ENCODE data around the gene UGT1A5. TPM values are rescaled to one million over a fixed set of nuclear protein-coding genes. Genes with fewer than 3 reads are reported as not detected.

UGT1A5 gene
- total RNA-seq, 2 donors from 2014 or later: 0.41 TPM; not detected in 1

GRCh38 chr2:233772583-233772982, 59.9 kb downstream of the UGT1A5 start:
- no peak overlapping the region for H3K4me3 ChIP-seq
- no peaks in the 10 kb centered on the region for H3K9me3 ChIP-seq
- TF ChIP-seq, protein P1, sequence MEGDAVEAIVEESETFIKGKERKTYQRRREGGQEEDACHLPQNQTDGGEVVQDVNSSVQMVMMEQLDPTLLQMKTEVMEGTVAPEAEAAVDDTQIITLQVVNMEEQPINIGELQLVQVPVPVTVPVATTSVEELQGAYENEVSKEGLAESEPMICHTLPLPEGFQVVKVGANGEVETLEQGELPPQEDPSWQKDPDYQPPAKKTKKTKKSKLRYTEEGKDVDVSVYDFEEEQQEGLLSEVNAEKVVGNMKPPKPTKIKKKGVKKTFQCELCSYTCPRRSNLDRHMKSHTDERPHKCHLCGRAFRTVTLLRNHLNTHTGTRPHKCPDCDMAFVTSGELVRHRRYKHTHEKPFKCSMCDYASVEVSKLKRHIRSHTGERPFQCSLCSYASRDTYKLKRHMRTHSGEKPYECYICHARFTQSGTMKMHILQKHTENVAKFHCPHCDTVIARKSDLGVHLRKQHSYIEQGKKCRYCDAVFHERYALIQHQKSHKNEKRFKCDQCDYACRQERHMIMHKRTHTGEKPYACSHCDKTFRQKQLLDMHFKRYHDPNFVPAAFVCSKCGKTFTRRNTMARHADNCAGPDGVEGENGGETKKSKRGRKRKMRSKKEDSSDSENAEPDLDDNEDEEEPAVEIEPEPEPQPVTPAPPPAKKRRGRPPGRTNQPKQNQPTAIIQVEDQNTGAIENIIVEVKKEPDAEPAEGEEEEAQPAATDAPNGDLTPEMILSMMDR (IDR thresholded peaks at IDR 0.05): no peak
- no peak for TF ChIP-seq POLR2A (IDR thresholded peaks at IDR 0.05)
- no peak for TF ChIP-seq POLR2AphosphoS5 (IDR thresholded peaks at IDR 0.05)
- H3K36me3 ChIP-seq: no peaks in the 10 kb centered on the region
- no peak overlapping the region for H3K27ac ChIP-seq
- intact Hi-C loops (cut with DNase I): no loop called here
- H3K27me3 ChIP-seq (replicated peaks; ENCODE audit: insufficient read depth): no peaks in the 10 kb centered on the region
- H3K4me1 ChIP-seq (replicated peaks): no peaks in the 10 kb centered on the region
- 65% methylated on average over 5 of the region's 5 CpGs for WGBS
- DNase-seq (ENCODE audit: low spot score): no peak

- H3K4me1 ChIP-seq (replicated peaks): no peaks in the 10 kb centered on the region
- TF ChIP-seq, protein P1 (IDR thresholded peaks at IDR 0.05): no peak
- TF ChIP-seq POLR2A (IDR thresholded peaks at IDR 0.05) (no peak), POLR2AphosphoS5 (IDR thresholded peaks at IDR 0.05) (no peak)
- H3K9me3 ChIP-seq: no peaks in the 10 kb centered on the region
- DNase-seq (ENCODE audit: low spot score): no peak
- H3K27ac ChIP-seq: no peak overlapping the region
- H3K4me3 ChIP-seq: no peak overlapping the region
- H3K36me3 ChIP-seq: no peaks in the 10 kb centered on the region
- 92% methylated on average over 5 of the region's 5 CpGs for WGBS
- H3K27me3 ChIP-seq (replicated peaks; ENCODE audit: insufficient read depth): no peaks in the 10 kb centered on the region
- intact Hi-C loops (cut with DNase I): no loop called here
Observed at GRCh38 chr2:233773854-233774253, 61.1 kb downstream of the UGT1A5 start.

DNA sequence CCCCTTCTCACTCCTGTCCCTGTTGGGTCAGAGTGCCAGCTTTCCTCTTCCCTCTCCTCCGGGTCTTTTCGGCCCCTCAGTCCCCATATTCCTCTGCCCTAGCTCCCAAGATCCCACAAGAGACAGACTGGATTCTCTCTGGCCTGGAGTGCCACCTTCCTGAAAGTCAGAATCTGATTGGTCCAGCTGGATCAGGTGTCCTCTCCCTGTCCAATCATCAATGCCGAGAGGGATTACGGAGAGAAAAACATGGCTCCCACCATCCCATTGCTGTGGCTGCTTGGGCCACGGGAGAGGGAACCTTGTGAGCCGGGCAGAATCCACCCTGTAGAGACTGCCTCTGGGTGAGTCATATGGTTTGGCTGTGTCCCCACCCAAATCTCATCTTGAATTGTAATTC, 62.7 kb downstream of the UGT1A5 start:
- no peaks in the 10 kb centered on the region for H3K9me3 ChIP-seq
- TF ChIP-seq, protein P1 (IDR thresholded peaks at IDR 0.05): no peak
- TF ChIP-seq POLR2AphosphoS5 (IDR thresholded peaks at IDR 0.05) (no peak), POLR2A (IDR thresholded peaks at IDR 0.05) (no peak)
- no peak overlapping the region for H3K4me3 ChIP-seq
- H3K4me1 ChIP-seq (replicated peaks): no peaks in the 10 kb centered on the region
- H3K27me3 ChIP-seq (replicated peaks; ENCODE audit: insufficient read depth): no peaks in the 10 kb centered on the region
- intact Hi-C loops (cut with DNase I): no loop called here
- no peak for DNase-seq (ENCODE audit: low spot score)
- 94% methylated on average over 6 of the region's 6 CpGs for WGBS
- no peak overlapping the region for H3K27ac ChIP-seq
- H3K36me3 ChIP-seq: no peaks in the 10 kb centered on the region

- Histone ChIP-seq H3K27me3 (replicated peaks; ENCODE audit: insufficient read depth) (no peaks in the 10 kb centered on the region), H3K9me3 (no peaks in the 10 kb centered on the region), H3K4me1 (replicated peaks) (no peaks in the 10 kb centered on the region), H3K4me3 (no peak within 1 kb of the TSS), H3K27ac (no peak within 1 kb of the TSS), H3K36me3 (no peaks in the 10 kb centered on the region)
- intact Hi-C loops (cut with DNase I): no loop called here
- TF ChIP-seq, protein P1 (IDR thresholded peaks at IDR 0.05): no peak
- TF ChIP-seq POLR2AphosphoS5 (IDR thresholded peaks at IDR 0.05) (no peak), POLR2A (IDR thresholded peaks at IDR 0.05) (no peak)
- no peak for DNase-seq (ENCODE audit: low spot score)
- WGBS: 91% methylated on average over 2 of the region's 2 CpGs
Observed at GRCh38 chr2:233778030-233778429, 65.3 kb downstream of the UGT1A5 start, which contains the start of gene MROH2A. MROH2A (plus strand) TSS chr2:233778330; CDS start chr2:233779359, 1,029 bp downstream.

DNA sequence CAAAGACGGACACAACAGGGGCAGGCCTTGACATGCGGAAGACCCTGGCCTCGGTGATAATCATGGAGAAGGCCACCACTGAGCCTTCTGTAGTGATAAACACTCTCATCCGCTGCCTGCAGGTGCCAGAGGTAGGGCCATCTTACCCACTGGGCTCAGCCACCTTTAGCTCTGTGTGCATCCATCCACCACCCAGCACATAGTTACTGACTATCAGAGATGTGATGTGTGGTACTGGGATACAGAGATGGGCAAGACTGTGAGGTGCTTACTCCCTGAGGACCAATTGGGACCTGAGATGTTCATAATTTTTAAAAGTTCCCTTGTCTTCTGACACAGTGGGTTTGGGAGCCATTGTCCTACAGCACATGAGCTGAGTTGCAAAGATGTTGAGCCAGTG, 67.0 kb downstream of the UGT1A5 start:
- 93% methylated on average over 4 of the region's 4 CpGs for WGBS
- Histone ChIP-seq H3K27ac (no peak overlapping the region), H3K4me1 (replicated peaks) (no peaks in the 10 kb centered on the region), H3K27me3 (replicated peaks; ENCODE audit: insufficient read depth) (no peaks in the 10 kb centered on the region), H3K4me3 (no peak overlapping the region), H3K9me3 (no peaks in the 10 kb centered on the region), H3K36me3 (no peaks in the 10 kb centered on the region)
- intact Hi-C loops (cut with DNase I): no loop called here
- TF ChIP-seq, protein P1 (IDR thresholded peaks at IDR 0.05): no peak
- no peak for TF ChIP-seq POLR2A (IDR thresholded peaks at IDR 0.05)
- DNase-seq (ENCODE audit: low spot score): no peak
